Measurements from ENCODE around the gene NFX1.
A peak's percentile ranks its signal among the peaks of the same experiment; 100 is the strongest.

The NFX1 gene

GRCh38 chr9:33415501-33416038 is 125.3 kb downstream of the NFX1 start:
- no peak overlapping the region for H3K4me3 ChIP-seq (ENCODE audit: low read depth, low read length)
- no peak for DNase-seq (ENCODE audit: low read depth)
- peak; percentile 92 for TF ChIP-seq CTCF (IDR thresholded peaks at IDR 0.05; ENCODE audit: low read depth, low read length, missing control alignments)

- no peak overlapping the region for H3K4me3 ChIP-seq (ENCODE audit: low read depth, low read length)
- no peak for TF ChIP-seq CTCF (IDR thresholded peaks at IDR 0.05; ENCODE audit: low read depth, low read length, missing control alignments)
- no peak for DNase-seq (ENCODE audit: low read depth)
These were observed 126.7 kb downstream of the NFX1 start for GRCh38 chr9:33416996-33417395.

GRCh38 chr9:33418090-33418489 is 127.8 kb downstream of the NFX1 start:
- no peak for TF ChIP-seq CTCF (IDR thresholded peaks at IDR 0.05; ENCODE audit: low read depth, low read length, missing control alignments)
- no peak for DNase-seq (ENCODE audit: low read depth)
- H3K4me3 ChIP-seq (ENCODE audit: low read depth, low read length): no peak overlapping the region

- TF ChIP-seq CTCF (IDR thresholded peaks at IDR 0.05; ENCODE audit: low read depth, low read length, missing control alignments): no peak
These were observed 129.5 kb downstream of the NFX1 start for GRCh38 chr9:33419708-33420303.

More at GRCh38 chr9:33419708-33420303, 129.5 kb downstream of the NFX1 start:
- no peak for DNase-seq (ENCODE audit: low read depth)
- H3K4me3 ChIP-seq (ENCODE audit: low read depth, low read length): no peak overlapping the region

Measured in GM12864 (cell line).